HG02763 (cell line): ENCODE results near the gene ANKIB1.
"Not testable (repeated sequence)": the region's sequence is repeated elsewhere in the genome, so short reads cannot be mapped to it uniquely, and the experiment has no call there.

Experiments
- ATAC-seq: cut with Tn5 transposase; IDR thresholded peaks from one replicate; pipeline ENCODE4 v1.9.1; 2021; ENCODE audit warnings: mild to moderate bottlenecking, moderate library complexity; ENCODE audit not compliant: unreplicated experiment

The ANKIB1 gene

GRCh38 chr7:92400013-92400412, 154.2 kb downstream of the ANKIB1 start:
- no peak for ATAC-seq

DNA sequence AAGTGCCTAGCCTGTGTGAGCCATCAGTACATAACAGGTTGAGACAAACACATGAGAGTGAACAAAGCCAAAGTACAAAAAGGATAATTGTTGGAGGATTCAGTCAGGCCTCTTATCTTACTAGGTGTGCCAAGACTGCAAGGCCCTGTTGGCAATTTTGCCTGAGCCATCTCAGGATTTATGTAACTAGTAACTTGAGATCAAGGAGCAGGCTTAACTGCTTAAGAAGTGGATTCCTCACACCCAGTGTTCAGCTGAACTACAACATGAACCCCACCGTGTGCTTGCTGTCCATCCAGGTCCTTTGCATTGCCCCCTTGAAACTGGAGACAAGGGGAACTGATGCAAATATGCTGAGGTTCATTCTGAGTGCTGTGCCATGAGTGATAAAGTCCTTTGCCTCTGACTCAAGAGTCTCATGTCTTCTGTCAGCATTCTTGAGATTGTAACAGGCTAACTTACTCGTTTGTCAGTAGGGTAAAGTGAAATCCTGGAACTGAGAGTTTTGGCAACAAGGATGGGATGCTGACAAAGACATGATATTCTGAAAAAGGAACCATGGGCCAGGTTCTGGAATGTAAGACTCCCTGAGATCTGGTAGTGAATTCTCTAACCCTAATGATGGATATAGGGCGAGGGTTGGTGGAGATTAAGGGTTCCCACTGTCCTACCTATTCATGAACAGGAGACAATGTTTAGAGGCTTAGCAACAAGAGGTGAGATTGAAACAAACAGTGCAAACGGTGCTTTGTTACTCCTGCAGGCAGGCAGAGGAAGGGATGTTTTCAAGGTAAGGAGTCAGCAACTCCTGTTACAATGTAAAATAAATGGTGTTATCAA, 157.4 kb downstream of the ANKIB1 start:
- no peak for ATAC-seq

- no peak for ATAC-seq
Observed at GRCh38 chr7:92403760-92404074, 157.9 kb downstream of the ANKIB1 start.

- ATAC-seq: no peak
Observed at GRCh38 chr7:92404170-92404614, 158.4 kb downstream of the ANKIB1 start.

- no peak for ATAC-seq
Observed at GRCh38 chr7:92409357-92409756, 163.6 kb downstream of the ANKIB1 start.

DNA sequence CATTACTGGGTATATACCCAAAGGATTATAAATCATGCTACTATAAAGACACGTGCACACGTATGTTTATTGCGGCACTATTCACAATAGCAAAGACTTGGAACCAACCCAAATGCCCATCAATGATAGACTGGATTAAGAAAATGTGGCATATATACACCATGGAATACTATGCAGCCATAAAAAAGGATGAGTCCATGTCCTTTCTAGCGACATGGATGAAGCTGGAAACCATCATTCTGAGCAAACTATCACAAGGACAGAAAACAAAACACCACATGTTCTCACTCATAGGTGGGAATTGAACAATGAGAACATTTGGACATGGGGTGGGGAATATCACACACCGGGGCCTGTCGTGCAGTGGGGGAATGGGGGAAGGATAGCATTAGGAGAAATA, 164.4 kb downstream of the ANKIB1 start:
- not testable (repeated sequence) for ATAC-seq

DNA sequence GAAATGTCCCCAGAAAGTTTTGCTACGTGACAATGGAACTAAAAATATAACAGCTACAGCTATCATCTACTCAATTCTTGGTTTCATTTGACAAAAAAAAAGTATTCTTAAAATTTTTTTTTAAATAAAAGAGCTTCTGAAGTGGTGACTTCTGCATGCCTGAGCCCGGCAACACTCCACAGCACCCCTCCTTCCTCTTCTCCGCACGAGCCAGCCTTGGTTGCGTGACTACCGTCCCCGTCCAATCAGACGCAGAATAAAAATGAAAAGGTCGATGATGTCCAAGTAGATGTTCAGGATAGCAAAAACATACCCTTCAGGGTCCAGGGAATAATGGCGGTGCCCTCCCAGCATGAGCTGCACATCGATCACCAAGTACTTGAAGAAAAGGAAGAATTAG, 167.0 kb downstream of the ANKIB1 start:
- no peak for ATAC-seq

DNA sequence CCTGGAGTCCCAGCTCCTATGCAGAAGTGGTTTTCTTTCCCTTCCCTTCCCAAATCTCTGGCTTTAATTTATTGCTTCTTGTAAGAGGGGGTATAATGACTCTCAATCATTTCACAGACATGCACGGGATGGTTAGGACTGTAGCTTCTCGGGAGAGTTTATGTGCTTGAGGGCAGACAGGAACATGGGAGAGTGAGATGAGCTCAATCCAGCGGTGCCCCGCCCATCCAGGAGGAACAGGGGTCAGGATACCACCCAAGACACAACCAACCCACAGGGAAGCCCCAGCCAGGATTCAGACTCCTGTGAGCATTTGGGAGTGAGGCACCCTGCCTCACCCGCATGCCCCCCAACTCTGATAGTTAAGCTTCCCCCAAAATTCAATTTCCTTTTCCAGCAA, 167.8 kb downstream of the ANKIB1 start:
- no peak for ATAC-seq

DNA sequence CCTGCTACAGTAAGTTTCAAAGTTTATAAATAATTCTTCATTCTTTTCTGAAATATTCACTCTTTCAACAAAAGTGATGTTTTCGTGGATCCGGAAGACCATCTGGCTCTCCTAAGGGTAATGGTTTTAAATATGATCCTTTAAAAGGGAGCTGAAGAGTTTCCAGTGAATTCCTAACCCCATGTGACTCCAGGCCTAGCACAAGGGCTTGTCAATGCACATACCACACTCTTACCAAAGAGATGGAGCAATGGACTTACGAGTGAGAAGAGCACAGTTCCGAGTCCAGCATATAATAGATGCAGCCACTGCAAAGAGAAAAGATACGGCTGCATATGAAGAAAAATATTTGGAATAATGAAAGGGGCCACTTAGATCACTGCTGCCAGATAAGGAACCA, 169.5 kb downstream of the ANKIB1 start:
- ATAC-seq: no peak

DNA sequence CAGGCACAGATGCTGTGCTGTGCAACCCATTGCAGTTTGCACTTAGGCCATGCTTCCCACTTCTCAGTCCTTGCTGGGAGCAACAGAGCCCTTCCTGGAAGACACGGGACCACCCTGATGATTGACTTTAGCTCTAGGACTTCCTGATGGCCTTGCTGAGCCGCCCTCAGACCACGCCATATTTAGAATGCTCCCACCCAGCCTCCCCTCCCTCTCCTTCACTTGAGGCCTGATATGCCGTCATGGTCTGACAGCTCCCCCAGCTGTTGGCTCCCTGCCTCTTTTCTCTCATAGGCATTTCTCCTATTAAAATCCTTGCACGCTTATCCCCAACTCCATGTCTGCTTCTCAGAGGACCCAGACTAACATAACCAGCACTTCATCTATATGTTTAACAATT, 172.1 kb downstream of the ANKIB1 start:
- no peak for ATAC-seq

- no peak for ATAC-seq
Observed at GRCh38 chr7:92421676-92422435, 176.1 kb downstream of the ANKIB1 start.

DNA sequence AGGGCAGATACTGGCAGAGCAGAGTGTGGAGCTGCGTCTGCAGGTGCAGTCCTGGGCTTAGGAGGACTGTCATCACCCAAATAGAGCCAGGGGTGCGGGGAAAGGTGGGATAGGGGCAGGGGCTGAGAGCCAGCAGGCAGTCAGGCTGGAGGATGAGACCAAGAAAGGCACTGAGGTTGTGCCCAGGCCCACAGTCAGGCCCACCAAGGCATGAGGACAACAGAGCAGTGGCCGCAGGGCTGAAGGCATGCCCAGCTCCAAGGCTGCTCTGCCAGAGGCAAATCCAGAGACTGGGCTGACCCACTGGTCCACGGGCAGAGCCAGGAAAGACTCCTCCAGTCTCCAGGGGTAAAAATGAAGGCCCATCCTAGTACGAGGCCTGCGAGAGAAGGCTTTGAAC, 177.2 kb downstream of the ANKIB1 start:
- ATAC-seq: no peak

DNA sequence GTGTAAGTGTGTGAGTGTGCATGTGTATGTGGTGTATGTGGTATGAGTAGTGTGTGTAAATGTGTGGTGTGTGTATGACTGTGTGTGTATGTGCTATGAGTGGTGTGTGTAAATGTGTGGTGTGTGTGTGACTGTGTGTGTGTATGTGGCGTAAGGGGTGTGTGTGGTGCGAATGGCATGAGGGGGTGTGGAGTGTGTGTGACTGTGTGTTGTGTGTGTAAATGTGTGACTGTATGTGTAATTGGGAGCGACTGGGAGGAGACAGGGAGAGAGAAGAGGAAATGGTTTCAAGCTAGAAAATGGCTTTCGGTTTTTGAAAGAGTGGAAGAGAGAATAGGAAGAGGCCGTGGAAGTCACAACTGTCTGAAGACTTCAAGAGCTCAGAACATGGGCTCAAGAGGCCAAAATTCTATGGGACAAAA, 177.9 kb downstream of the ANKIB1 start:
- ATAC-seq: no peak

DNA sequence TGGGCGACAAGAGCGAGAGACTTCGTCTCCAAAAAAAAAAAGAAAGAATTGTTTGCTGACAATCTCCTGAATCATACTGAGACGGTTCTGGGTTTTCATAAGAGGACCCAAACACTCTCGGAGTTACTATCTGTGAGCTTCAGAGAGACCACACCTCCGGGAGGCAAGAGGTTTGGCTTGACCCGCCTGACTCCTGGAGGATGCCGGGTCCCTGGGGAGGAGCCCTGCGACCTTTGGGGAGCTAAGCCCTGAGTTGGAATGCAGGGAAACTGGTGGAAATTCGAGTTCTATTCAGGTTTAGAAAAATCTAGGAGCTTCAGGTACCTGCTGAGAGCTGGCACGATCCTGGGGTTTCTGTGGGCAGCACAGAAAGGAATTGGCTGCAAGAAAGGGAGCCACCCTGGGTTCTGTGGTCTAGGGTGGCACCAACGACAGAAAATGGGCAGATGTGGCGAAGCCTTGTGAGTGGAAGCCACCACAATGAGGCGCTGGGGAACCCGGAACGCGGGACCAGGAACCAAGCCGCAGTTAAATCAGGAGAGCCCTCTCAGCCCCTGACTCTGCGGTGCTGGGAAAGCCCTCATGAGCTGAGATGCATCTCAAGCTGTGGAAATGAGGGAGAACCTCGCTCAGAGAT, 179.7 kb downstream of the ANKIB1 start:
- ATAC-seq: no peak

DNA sequence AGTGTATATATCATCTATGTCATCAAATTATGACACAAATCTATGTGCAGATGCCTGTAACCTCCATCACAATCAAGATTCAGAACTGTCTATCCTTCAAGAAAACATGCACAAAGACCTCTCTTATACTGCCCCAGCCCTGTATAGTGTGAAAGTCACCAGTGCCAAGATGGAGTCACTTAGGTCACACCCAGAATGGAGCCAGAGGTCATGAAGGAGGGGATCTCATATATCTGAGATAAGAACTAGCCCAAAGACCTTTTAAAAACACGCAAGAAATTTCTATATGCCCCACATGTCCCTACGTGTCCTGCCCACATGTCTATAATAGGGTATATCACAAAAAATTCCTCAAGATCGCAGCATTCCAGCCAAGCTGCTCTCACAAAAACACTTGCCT, 181.4 kb downstream of the ANKIB1 start:
- no peak for ATAC-seq

GRCh38 chr7:92432299-92432946, 186.6 kb downstream of the ANKIB1 start:
- ATAC-seq: no peak

DNA sequence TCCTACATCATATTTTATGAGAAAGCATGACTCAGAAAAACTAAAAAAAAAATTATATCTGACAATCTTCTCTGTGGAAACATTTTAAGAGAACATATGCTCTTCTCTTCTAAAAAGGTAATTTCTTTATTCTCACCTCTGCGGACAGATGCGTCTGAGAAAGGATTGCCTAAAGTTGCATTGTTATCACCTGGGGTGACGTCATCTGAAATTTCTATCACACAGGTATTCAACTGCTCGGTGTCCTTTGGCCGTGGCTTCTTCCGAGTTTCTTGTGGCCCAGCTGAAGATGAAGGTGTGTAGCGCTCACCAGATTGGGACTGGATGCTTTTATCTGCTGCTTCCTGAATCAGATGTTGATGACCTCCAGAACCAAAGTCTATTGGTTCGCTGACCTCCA, 187.2 kb downstream of the ANKIB1 start:
- no peak for ATAC-seq

- ATAC-seq: no peak
Observed at GRCh38 chr7:92435542-92435941, 189.8 kb downstream of the ANKIB1 start.

DNA sequence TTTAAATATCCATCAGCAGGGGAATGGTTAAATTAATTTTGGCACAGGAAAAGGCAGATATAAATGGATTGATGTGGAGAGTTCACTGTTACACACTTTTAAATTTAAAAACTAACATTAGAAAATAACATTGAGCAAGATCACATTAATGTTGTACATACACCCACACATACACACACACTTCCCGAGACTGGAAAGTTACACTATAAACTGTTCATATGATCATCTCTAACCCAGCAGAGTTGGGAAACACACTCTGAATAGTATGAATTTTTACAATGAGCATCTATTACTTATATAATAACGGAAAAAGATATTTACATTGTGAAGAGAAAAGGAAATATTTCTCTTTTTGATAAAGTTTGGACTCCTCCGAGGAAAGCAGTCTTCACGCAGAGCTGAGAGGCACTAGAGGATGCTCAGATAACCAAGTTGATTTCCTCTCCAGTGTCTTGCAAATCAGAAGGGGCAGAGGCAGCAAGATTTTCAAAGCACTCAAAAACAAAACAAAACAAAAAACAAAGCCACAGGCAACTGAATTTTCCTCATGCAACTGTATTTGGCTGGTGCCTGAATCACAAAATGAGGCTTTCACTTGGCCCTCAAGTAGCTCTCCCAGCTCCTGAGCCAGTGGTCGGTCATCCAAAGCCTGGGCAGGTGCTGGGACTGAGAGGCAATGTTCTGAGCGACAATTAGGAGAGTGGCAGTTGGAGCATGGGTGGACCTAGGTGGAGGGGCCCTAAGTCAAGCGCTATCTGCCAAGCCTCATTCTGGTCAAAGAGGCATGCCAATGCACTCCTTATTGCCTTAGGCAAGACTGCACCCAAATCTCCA, 191.1 kb downstream of the ANKIB1 start:
- no peak for ATAC-seq

GRCh38 chr7:92437956-92438491, 192.2 kb downstream of the ANKIB1 start:
- ATAC-seq: no peak
